ENCODE results near the gene CCL25.
"Not testable (repeated sequence)": the region's sequence is repeated elsewhere in the genome, so short reads cannot be mapped to it uniquely, and the experiment has no call there.

The CCL25 gene

GRCh38 chr19:8084152-8084551 lies 31.6 kb downstream of the CCL25 start:
- in situ Hi-C loops (cut with HindIII; ENCODE audit: low sequenced_read_pairs), result no loop called here

- in situ Hi-C loops (cut with HindIII; ENCODE audit: low sequenced_read_pairs), result no loop called here
Measured at GRCh38 chr19:8085598-8086408, 33.2 kb downstream of the CCL25 start.

GRCh38 chr19:8086849-8087248 lies 34.3 kb downstream of the CCL25 start:
- in situ Hi-C loops (cut with HindIII; ENCODE audit: low sequenced_read_pairs), result no loop called here

GRCh38 chr19:8087876-8088275 lies 35.3 kb downstream of the CCL25 start:
- in situ Hi-C loops (cut with HindIII; ENCODE audit: low sequenced_read_pairs), result no loop called here

GRCh38 chr19:8088752-8089663 lies 36.4 kb downstream of the CCL25 start:
- in situ Hi-C loops (cut with HindIII; ENCODE audit: low sequenced_read_pairs), result no loop called here

- in situ Hi-C loops (cut with HindIII; ENCODE audit: low sequenced_read_pairs), result no loop called here
Measured at GRCh38 chr19:8089664-8090601, 37.4 kb downstream of the CCL25 start.

GRCh38 chr19:8090950-8091349 lies 38.4 kb downstream of the CCL25 start:
- in situ Hi-C loops (cut with HindIII; ENCODE audit: low sequenced_read_pairs), result no loop called here

- in situ Hi-C loops (cut with HindIII; ENCODE audit: low sequenced_read_pairs), result no loop called here
Measured at GRCh38 chr19:8093740-8094139, 41.2 kb downstream of the CCL25 start.

- in situ Hi-C loops (cut with HindIII; ENCODE audit: low sequenced_read_pairs), result no loop called here
Measured at GRCh38 chr19:8094336-8094735, 41.8 kb downstream of the CCL25 start.

GRCh38 chr19:8095354-8095886 lies 42.9 kb downstream of the CCL25 start:
- in situ Hi-C loops (cut with HindIII; ENCODE audit: low sequenced_read_pairs), result no loop called here

GRCh38 chr19:8096071-8096470 lies 43.5 kb downstream of the CCL25 start:
- in situ Hi-C loops (cut with HindIII; ENCODE audit: low sequenced_read_pairs), result no loop called here

GRCh38 chr19:8097198-8097597 lies 44.6 kb downstream of the CCL25 start:
- in situ Hi-C loops (cut with HindIII; ENCODE audit: low sequenced_read_pairs), result no loop called here

- in situ Hi-C loops (cut with HindIII; ENCODE audit: low sequenced_read_pairs), result no loop called here
Measured at GRCh38 chr19:8097681-8098567, 45.4 kb downstream of the CCL25 start.

- in situ Hi-C loops (cut with HindIII; ENCODE audit: low sequenced_read_pairs), result no loop called here
Measured at GRCh38 chr19:8101311-8101710, 48.8 kb downstream of the CCL25 start.

- in situ Hi-C loops (cut with HindIII; ENCODE audit: low sequenced_read_pairs), result not testable (repeated sequence)
Measured at GRCh38 chr19:8101910-8102309, 49.4 kb downstream of the CCL25 start.

- in situ Hi-C loops (cut with HindIII; ENCODE audit: low sequenced_read_pairs), result no loop called here
Measured at GRCh38 chr19:8105471-8105870, 52.9 kb downstream of the CCL25 start.

- in situ Hi-C loops (cut with HindIII; ENCODE audit: low sequenced_read_pairs), result no loop called here
Measured at GRCh38 chr19:8107301-8107903, 54.8 kb downstream of the CCL25 start.

GRCh38 chr19:8108560-8109445 lies 56.2 kb downstream of the CCL25 start:
- in situ Hi-C loops (cut with HindIII; ENCODE audit: low sequenced_read_pairs), result no loop called here

All from DLD1 (cell line).